ENCODE data around the gene LZTR1.
A peak's percentile ranks its signal among the peaks of the same experiment; 100 is the strongest.
"Not testable (repeated sequence)": the region's sequence is repeated elsewhere in the genome, so short reads cannot be mapped to it uniquely, and the experiment has no call there.

LZTR1 gene

GRCh38 chr22:21041937-21042336 is 59.8 kb downstream of the LZTR1 start:
- no peak for DNase-seq

DNA sequence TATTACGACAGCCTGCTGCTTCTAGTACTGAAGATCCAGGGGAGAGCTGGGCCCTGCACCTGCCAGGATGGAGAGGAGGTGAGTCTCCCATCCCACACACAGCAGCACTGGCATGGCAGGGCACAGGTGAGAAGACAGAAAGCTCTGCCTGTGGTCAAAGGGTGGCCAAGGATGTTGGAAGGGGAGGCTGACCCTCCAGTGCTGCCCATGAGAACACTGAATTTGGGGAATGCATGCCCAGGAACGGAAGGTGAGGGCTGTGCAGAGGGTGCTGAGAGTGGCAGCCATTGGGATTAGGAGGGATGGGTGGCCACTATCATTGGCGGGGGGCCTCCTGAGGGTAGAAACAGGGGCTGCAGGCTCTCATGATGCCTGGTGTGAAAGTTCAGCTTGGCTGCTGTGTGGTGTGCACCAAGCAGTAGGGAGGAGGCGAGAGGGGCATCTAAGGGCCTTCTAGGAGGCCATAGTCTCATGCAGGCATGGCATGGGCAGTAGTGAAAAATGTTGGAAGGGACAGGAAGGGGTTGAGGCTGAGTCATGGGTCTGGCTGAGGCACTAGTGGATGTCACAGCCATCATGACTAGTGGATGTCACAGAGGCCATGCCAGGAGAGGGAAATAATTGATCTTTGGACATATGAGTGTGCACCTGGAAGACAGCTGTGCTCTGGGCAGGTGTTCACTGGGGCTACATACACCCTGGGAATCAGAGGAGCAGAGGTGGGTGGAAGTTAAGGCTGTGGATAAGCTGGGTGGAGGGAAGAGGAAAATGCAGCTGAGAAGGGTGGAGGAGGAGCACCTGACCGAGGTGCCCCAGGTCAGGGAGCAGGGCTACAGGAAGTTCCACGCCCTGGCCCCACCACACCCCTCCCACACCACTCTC is 61.1 kb downstream of the LZTR1 start:
- DNase-seq, result no peak

DNA sequence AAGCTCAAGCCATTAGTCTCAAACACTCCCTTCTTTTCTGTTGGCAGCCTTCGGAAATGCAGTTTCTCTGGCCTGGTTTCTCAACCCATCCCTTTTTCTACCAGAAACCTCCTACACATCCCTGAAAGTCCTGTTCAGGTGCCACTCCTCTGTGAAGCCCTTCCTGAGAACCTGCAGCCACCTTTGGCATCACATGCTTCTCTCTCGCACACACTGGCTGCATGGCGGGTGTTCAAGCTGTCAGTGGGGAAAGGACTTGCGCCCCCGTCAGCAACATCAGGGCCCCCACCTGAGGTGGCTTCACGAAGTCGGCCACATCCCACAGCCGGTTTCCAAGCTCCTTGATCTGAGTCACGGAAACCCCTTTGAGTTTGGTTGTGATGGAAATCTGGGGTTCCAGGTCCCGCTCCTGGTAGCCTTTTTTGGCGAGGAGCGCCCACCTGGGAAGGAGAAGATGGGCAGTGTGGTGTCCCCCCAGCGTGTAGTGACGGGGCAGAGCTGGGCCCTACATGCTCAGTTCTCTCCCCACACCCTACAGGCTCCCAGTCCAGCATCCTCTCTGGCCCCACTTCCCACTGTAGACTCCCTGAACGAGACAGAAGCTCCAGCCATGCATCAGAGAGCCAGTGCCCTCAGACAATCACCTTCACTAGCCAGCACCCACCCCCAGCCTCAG is 61.9 kb downstream of the LZTR1 start:
- DNase-seq, result no peak

- DNase-seq, result peak; percentile 24
Observed at GRCh38 chr22:21044931-21045584, 63.0 kb downstream of the LZTR1 start.

GRCh38 chr22:21045585-21046294 is 63.6 kb downstream of the LZTR1 start, which contains the start of gene LRRC74B:
LRRC74B (plus strand) TSS chr22:21045946; CDS start chr22:21045987, 41 bp downstream.
- peak; percentile 84 for DNase-seq

DNA sequence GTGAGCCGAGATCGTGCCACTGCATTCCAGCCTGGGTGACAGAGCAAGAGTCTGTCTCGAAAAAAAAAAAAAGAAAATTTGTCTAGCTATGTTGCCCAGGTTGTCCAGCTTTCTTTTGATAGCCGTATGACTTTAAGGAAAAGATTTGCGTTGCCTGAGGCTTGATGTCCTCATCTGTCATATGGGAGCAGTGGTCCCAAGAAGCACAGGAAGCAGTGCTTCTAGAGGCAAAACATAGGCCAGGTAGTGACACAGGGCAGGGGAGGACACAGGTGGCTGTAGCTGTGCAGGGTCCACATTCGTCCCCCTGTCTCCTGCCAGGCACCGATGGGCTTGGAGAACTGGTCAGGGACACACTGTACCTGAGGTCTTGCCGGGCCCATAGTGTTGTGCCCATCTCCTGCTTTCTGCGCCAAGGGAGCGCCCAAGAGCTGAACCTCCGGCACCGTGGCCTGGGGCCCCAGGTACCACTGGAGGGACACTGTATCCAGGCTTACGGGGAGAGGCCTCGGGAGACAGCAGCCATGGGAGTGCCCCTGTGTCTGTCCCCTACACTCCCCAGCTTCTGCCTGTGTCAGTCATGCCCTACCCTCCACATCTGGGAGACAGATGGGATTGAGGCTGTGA is 65.1 kb downstream of the LZTR1 start:
- DNase-seq, result no peak

DNA sequence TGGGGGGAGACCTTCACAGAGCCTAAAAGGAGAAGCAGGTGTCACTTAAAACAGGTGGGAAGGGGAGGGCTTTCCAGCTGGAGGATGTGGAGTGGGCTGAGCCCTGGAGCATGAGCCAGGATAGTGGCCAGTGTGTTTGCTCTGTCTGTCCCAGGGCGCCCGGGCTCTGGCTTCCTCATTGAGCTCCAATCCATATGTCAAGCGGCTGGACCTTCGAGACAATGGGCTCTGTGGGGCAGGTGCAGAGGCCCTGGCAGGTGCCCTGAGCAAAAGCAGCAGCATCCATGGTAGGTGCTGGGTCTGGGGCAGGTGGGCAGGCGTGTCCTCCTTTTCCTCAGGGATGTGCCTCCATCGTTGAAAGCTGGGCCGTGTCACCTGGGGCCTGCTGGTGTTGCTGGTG is 65.6 kb downstream of the LZTR1 start:
- no peak for DNase-seq

DNA sequence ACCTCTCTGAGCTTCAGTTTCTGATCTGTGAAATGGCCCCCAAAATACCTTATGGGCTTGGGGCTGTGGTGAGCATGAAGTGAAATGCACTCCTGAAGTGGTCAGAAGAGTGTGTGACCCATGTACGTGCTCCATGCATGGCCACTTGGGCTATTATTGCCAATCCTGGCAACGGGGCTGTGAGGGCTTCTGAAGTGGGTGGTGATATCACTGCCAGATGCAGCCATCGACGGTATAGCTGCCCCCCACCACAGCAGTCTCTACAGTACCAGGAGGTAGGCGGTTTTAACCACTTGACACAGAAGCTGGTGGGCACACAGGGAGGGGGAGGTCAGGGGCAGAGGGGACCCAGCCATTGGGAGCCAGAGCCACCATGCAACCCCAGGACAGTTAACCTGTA is 66.4 kb downstream of the LZTR1 start:
- not testable (repeated sequence) for DNase-seq
